Liver (tissue), 9 donors: ENCODE data around the gene USP53. TPM values are rescaled to one million over a fixed set of nuclear protein-coding genes. Genes with fewer than 3 reads are reported as not detected.

Experiments
- DNase-seq: peaks from one replicate; pipeline ENCODE4 v3.0.0-alpha.2; 2017; ENCODE audit warnings: low spot score
- H3K27ac ChIP-seq, 2 donors: one replicate each; pipeline ENCODE4 v1.7.0; 2013; ENCODE audit warnings: inconsistent platforms in 2 of 2, low read length in 2 of 2, control low read depth in 1 of 2, low read depth in 1 of 2, mild to moderate bottlenecking in 1 of 2
- H3K27me3 ChIP-seq, 4 donors: one replicate each; pipeline versions ENCODE4 v1.6.1 to v1.7.0; 2013; ENCODE audit warnings: low read length in 3 of 4, inconsistent platforms in 1 of 4, mild to moderate bottlenecking in 1 of 4, moderate library complexity in 1 of 4; ENCODE audit not compliant: control insufficient read depth in 4 of 4, insufficient read depth in 4 of 4
- H3K36me3 ChIP-seq, 4 donors: one replicate each; pipeline versions ENCODE4 v1.6.1 to v1.7.0; 2013; ENCODE audit warnings: low read length in 3 of 4, mild to moderate bottlenecking in 3 of 4, low read depth in 1 of 4, moderate library complexity in 1 of 4; ENCODE audit not compliant: control insufficient read depth in 4 of 4, insufficient read depth in 3 of 4
- H3K4me1 ChIP-seq, 4 donors: one replicate each; pipeline versions ENCODE4 v1.6.1 to v1.7.0; 2013; ENCODE audit warnings: low read length in 3 of 4, mild to moderate bottlenecking in 3 of 4, moderate library complexity in 1 of 4; ENCODE audit not compliant: control insufficient read depth in 4 of 4, insufficient read depth in 4 of 4
- H3K4me3 ChIP-seq, 3 donors: one replicate each; pipeline versions ENCODE4 v1.6.1 to v1.7.0; 2013; ENCODE audit warnings: low read length in 3 of 3, control low read depth in 1 of 3, low read depth in 1 of 3, mild to moderate bottlenecking in 1 of 3
- H3K9ac ChIP-seq, 2 donors: one replicate each; pipeline ENCODE4 v1.7.0; 2013; ENCODE audit warnings: low read length in 2 of 2, mild to moderate bottlenecking in 2 of 2, moderate library complexity in 2 of 2, control low read depth in 1 of 2, low read depth in 1 of 2
- H3K9me3 ChIP-seq, 4 donors: one replicate each; pipeline versions ENCODE4 v1.6.1 to v1.7.0; 2013; ENCODE audit warnings: low read length in 3 of 4; ENCODE audit not compliant: control insufficient read depth in 4 of 4
- CTCF ChIP-seq: fragments of 150-350 bp; IDR thresholded peaks from 2 replicates; pipeline ENCODE4 v1.5.1; 2017; ENCODE audit warnings: improper control_type of control experiment, low read depth, low read length; ENCODE audit not compliant: missing input control
- EGR1 ChIP-seq, 2 donors: IDR thresholded peaks; 2 replicates each; pipeline ENCODE4 v1.6.1; 2016 to 2018; ENCODE audit warnings: antibody characterized with exemption in 2 of 2, low read depth in 2 of 2
- FOXA1 ChIP-seq: IDR thresholded peaks from 2 replicates; pipeline ENCODE4 v1.6.1; 2016; ENCODE audit warnings: antibody characterized with exemption
- FOXA2 ChIP-seq: IDR thresholded peaks from 2 replicates; pipeline ENCODE4 v1.6.1; 2016; ENCODE audit warnings: antibody characterized with exemption
- HNF4G ChIP-seq: IDR thresholded peaks from 2 replicates; pipeline ENCODE4 v1.6.1; 2016; ENCODE audit warnings: antibody characterized with exemption
- JUND ChIP-seq, 2 donors: IDR thresholded peaks; 2 replicates each; pipeline ENCODE4 v1.6.1; 2016; ENCODE audit warnings: antibody characterized with exemption in 2 of 2
- MAX ChIP-seq: IDR thresholded peaks from 2 replicates; pipeline ENCODE4 v1.6.1; 2016; ENCODE audit warnings: antibody characterized with exemption
- NR2F2 ChIP-seq: IDR thresholded peaks from 2 replicates; pipeline ENCODE4 v1.6.1; 2016; ENCODE audit warnings: antibody characterized with exemption
- RAD21 ChIP-seq, 2 donors: IDR thresholded peaks; 2 replicates each; pipeline ENCODE4 v1.6.1; 2016; ENCODE audit warnings: antibody characterized with exemption in 2 of 2, mild to moderate bottlenecking in 2 of 2
- REST ChIP-seq: IDR thresholded peaks from 2 replicates; pipeline ENCODE4 v1.6.1; 2016; ENCODE audit warnings: antibody characterized with exemption, mild to moderate bottlenecking
- RXRA ChIP-seq, 2 donors: IDR thresholded peaks; 2 replicates each; pipeline ENCODE4 v1.6.1; 2017 to 2018; ENCODE audit warnings: antibody characterized with exemption in 2 of 2, mild to moderate bottlenecking in 1 of 2
- SP1 ChIP-seq: IDR thresholded peaks from 2 replicates; pipeline ENCODE4 v1.6.1; 2018; ENCODE audit warnings: antibody characterized with exemption, mild to moderate bottlenecking
- YY1 ChIP-seq: IDR thresholded peaks from 2 replicates; pipeline ENCODE4 v1.6.1; 2016; ENCODE audit warnings: antibody characterized with exemption, mild to moderate bottlenecking
- ZBTB33 ChIP-seq: IDR thresholded peaks from 2 replicates; pipeline ENCODE4 v1.6.1; 2016; ENCODE audit warnings: antibody characterized with exemption
- WGBS: extraction: QIAGEN DNeasy Blood & Tissue Kit; methylation state at CpG from one replicate; pipeline ENCODE4 v1.1.7; 2013; 5-methylcytosine and 5-hydroxymethylcytosine counted together
- polyA plus RNA-seq, 2 donors: library from polyadenylated mRNA; stranded (reverse) in 1 of 2; unstranded in 1 of 2; fragments of 200-250 nt in 1 of 2; fragments of >200 nt in 1 of 2; fragmentation: Nextera tagmentation in 1 of 2; extraction: Ambion mirVana in 1 of 2; gene quantifications; one replicate each; pipeline versions ENCODE4 v1.2.1 to v1.2.3, GENCODE V29; 2013 to 2015
- total RNA-seq, 2 donors: library from RNA; depleted of rRNA; stranded (reverse); fragments of >200 nt; gene quantifications; one replicate each; pipeline ENCODE4 v1.2.3, GENCODE V29; 2014
- donor health status: healthy.
- donor health status: healthy.
- donor health status: healthy.
- donor health status: healthy.
- donor health status: healthy.

The USP53 gene
- total and polyA plus RNA-seq, 4 donors = 4.7 to 20.7 (median 5.9) TPM

- TF ChIP-seq REST (no peak), EGR1 (IDR thresholded peaks at IDR 0.05; ENCODE audit: low read depth in 2 of 2) (no peak), RXRA (IDR thresholded peaks at IDR 0.05) (no peak)
Observed at GRCh38 chr4:119197772-119198212, 14.7 kb upstream of the USP53 start (continued).

GRCh38 chr4:119204916-119205315 is 7.6 kb upstream of the USP53 start:
- no peaks in the 10 kb centered on the region for H3K4me1 ChIP-seq
- no peak overlapping the region for H3K4me3 ChIP-seq
- DNase-seq = no peak
- no peak overlapping the region for H3K27ac ChIP-seq
- no peaks in the 10 kb centered on the region for H3K9me3 ChIP-seq
- no peak overlapping the region for H3K9ac ChIP-seq
- TF ChIP-seq MAX (no peak), NR2F2 (no peak), EGR1 (IDR thresholded peaks at IDR 0.05; ENCODE audit: low read depth in 2 of 2) (no peak), RAD21 (IDR thresholded peaks at IDR 0.05) (no peak)
- no peaks in the 10 kb centered on the region for H3K36me3 ChIP-seq
- H3K27me3 ChIP-seq = no peaks in the 10 kb centered on the region
- WGBS = 78% methylated on average over 4 of the region's 4 CpGs

GRCh38 chr4:119205690-119206089 is 6.8 kb upstream of the USP53 start:
- DNase-seq = no peak
- no peak overlapping the region for H3K27ac ChIP-seq
- no peaks in the 10 kb centered on the region for H3K9me3 ChIP-seq
- H3K27me3 ChIP-seq = no peaks in the 10 kb centered on the region
- H3K9ac ChIP-seq = no peak overlapping the region
- no peak overlapping the region for H3K4me3 ChIP-seq
- no peaks in the 10 kb centered on the region for H3K36me3 ChIP-seq
- H3K4me1 ChIP-seq = no peaks in the 10 kb centered on the region
- TF ChIP-seq JUND (IDR thresholded peaks at IDR 0.05) = no peak
- TF ChIP-seq ZBTB33 = no peak
- no peak for TF ChIP-seq EGR1 (IDR thresholded peaks at IDR 0.05; ENCODE audit: low read depth in 2 of 2)
- no peak for TF ChIP-seq RAD21 (IDR thresholded peaks at IDR 0.05)
- TF ChIP-seq RXRA (IDR thresholded peaks at IDR 0.05) = no peak
- no peak for TF ChIP-seq FOXA2
- no peak for TF ChIP-seq HNF4G
- no peak for TF ChIP-seq REST
- no peak for TF ChIP-seq FOXA1
- no peak for TF ChIP-seq YY1
- TF ChIP-seq CTCF = no peak
- no peak for TF ChIP-seq MAX
- TF ChIP-seq SP1 = no peak
